IMR-90 (cell line): ENCODE measurements around the gene TXNDC16. TPM values are rescaled to one million over a fixed set of nuclear protein-coding genes. Genes with fewer than 3 reads are reported as not detected.

Source experiments
- ATAC-seq: fragments of 200-7000 bp; cut with Tn5 transposase; 2 replicates; pipeline ENCODE4 v1.9.1; 2020; ENCODE audit warnings: low read depth, mild to moderate bottlenecking, moderate library complexity
- BruUV-seq: library from RNA; stranded (reverse); fragments of 400-500 nt; replicated peaks from 2 replicates; lab custom pipeline; 2021; lab: Mats Ljungman, UMichigan
- CTCF ChIA-PET: fragments of 300-600 bp; formaldehyde crosslinking; extraction: SDS; loops from one replicate; lab custom pipeline; 2021; ENCODE audit warnings: antibody characterized with exemption; lab: Yijun Ruan, JAX
- POLR2A ChIA-PET: fragments of 300-600 bp; sonication (Branson Sonifier 250); formaldehyde crosslinking; loops from one replicate; lab custom pipeline; 2022; ENCODE audit warnings: antibody characterized with exemption; ENCODE audit not compliant: unreplicated experiment; lab: Charles Lee
- DNase-seq: peaks from one replicate; pipeline ENCODE4 v3.0.0; 2013
- H2AFZ ChIP-seq: replicated peaks from 2 replicates; pipeline ENCODE3; 2013; ENCODE audit warnings: low read length, mild to moderate bottlenecking; ENCODE audit not compliant: poor library complexity
- H2AK5ac ChIP-seq: 2 replicates; pipeline ENCODE4 v1.6.1; 2013; ENCODE audit warnings: low read depth, low read length, inconsistent platforms
- H2AK9ac ChIP-seq: replicated peaks from 2 replicates; pipeline ENCODE3; 2013; ENCODE audit warnings: mild to moderate bottlenecking, low read depth, low read length, moderate library complexity; ENCODE audit not compliant: poor library complexity
- H2BK120ac ChIP-seq: 2 replicates; pipeline ENCODE4 v1.6.1; 2013; ENCODE audit warnings: low read depth, low read length, inconsistent platforms
- H2BK15ac ChIP-seq: 3 replicates; pipeline ENCODE4 v1.6.1; 2013; ENCODE audit warnings: low read depth, low read length, inconsistent platforms
- H2BK20ac ChIP-seq: 2 replicates; pipeline ENCODE4 v1.6.1; 2013; ENCODE audit warnings: low read depth, mild to moderate bottlenecking, inconsistent platforms, low read length, moderate library complexity
- H2BK5ac ChIP-seq: 2 replicates; pipeline ENCODE4 v1.6.1; 2013; ENCODE audit warnings: mild to moderate bottlenecking, low read depth, low read length, inconsistent platforms; ENCODE audit not compliant: poor library complexity, severe bottlenecking
- H3K14ac ChIP-seq: replicated peaks from 2 replicates; pipeline ENCODE4 v1.6.1; 2013; ENCODE audit warnings: low read depth, low read length, inconsistent platforms
- H3K18ac ChIP-seq: 2 replicates; pipeline ENCODE4 v1.6.1; 2013; ENCODE audit warnings: low read depth, low read length, control low read depth
- H3K23ac ChIP-seq: 2 replicates; pipeline ENCODE4 v1.6.1; 2013; ENCODE audit warnings: low read depth, low read length, inconsistent platforms
- H3K27ac ChIP-seq: 2 replicates; pipeline ENCODE4 v1.5.1; 2013; ENCODE audit warnings: mild to moderate bottlenecking, control low read depth, low read length; ENCODE audit not compliant: insufficient read depth
- H3K27me3 ChIP-seq: 2 replicates; pipeline ENCODE4 v1.6.1; 2013; ENCODE audit warnings: low read length; ENCODE audit not compliant: control insufficient read depth, insufficient read depth
- H3K36me3 ChIP-seq: 2 replicates; pipeline ENCODE4 v1.6.1; 2013; ENCODE audit warnings: low read length, mixed read lengths; ENCODE audit not compliant: control insufficient read depth, insufficient read depth
- H3K4ac ChIP-seq: 2 replicates; pipeline ENCODE4 v1.6.1; 2013; ENCODE audit warnings: low read depth, low read length, inconsistent platforms
- H3K4me1 ChIP-seq: 2 replicates; pipeline ENCODE4 v1.6.1; 2013; ENCODE audit warnings: low read length, mixed read lengths; ENCODE audit not compliant: control insufficient read depth, insufficient read depth
- H3K4me2 ChIP-seq: 2 replicates; pipeline ENCODE4 v1.6.1; 2013; ENCODE audit warnings: low read depth, mild to moderate bottlenecking, control low read depth, low read length, moderate library complexity
- H3K4me3 ChIP-seq: 2 replicates; pipeline ENCODE4 v1.5.1; 2013; ENCODE audit warnings: low read depth, mild to moderate bottlenecking, control low read depth, low read length, moderate library complexity; ENCODE audit not compliant: insufficient read depth
- H3K56ac ChIP-seq: 2 replicates; pipeline ENCODE4 v1.6.1; 2013; ENCODE audit warnings: low read length, inconsistent platforms; ENCODE audit not compliant: insufficient read depth; ENCODE audit errors: extremely low read depth
- H3K79me1 ChIP-seq, 2 experiments: 2 replicates each; pipeline ENCODE4 v1.6.1; 2013; ENCODE audit warnings: low read length in 2 of 2, inconsistent platforms in 1 of 2, low read depth in 1 of 2
- H3K9ac ChIP-seq: 2 replicates; pipeline ENCODE4 v1.6.1; 2013; ENCODE audit warnings: low read depth, low read length, control low read depth
- H3K9me1 ChIP-seq: 2 replicates; pipeline ENCODE4 v1.6.1; 2013; ENCODE audit warnings: low read length, inconsistent platforms; ENCODE audit not compliant: insufficient read depth
- H3K9me3 ChIP-seq: 2 replicates; pipeline ENCODE4 v1.6.1; 2013; ENCODE audit warnings: low read length; ENCODE audit not compliant: control insufficient read depth, insufficient read depth
- H4K20me1 ChIP-seq: 2 replicates; pipeline ENCODE4 v1.6.1; 2013; ENCODE audit warnings: low read length, inconsistent platforms; ENCODE audit not compliant: insufficient read depth
- H4K5ac ChIP-seq: 2 replicates; pipeline ENCODE4 v1.6.1; 2013; ENCODE audit warnings: mild to moderate bottlenecking, low read depth, low read length, control low read depth
- H4K8ac ChIP-seq, 2 experiments: 2 replicates each; pipeline ENCODE4 v1.6.1; 2013; ENCODE audit warnings: low read depth in 2 of 2, low read length in 2 of 2, control low read depth in 1 of 2, inconsistent platforms in 1 of 2
- H4K91ac ChIP-seq: 2 replicates; pipeline ENCODE4 v1.6.1; 2013; ENCODE audit warnings: low read depth, low read length, inconsistent platforms; ENCODE audit not compliant: insufficient read depth
- BHLHE40 ChIP-seq: fragments of 150-350 bp; IDR thresholded peaks from 2 replicates; pipeline ENCODE4 v1.6.1; 2016; ENCODE audit warnings: mild to moderate bottlenecking, low read depth, low read length
- CEBPB ChIP-seq: IDR thresholded peaks from 2 replicates; pipeline ENCODE4 v1.6.1; 2012; ENCODE audit warnings: low read depth, low read length, improper control_type of control experiment
- CHD1 ChIP-seq: IDR thresholded peaks from 2 replicates; pipeline ENCODE4 v1.6.1; 2012; ENCODE audit warnings: low read depth, low read length, improper control_type of control experiment
- FOS ChIP-seq: fragments of 150-350 bp; IDR thresholded peaks from 2 replicates; pipeline ENCODE4 v1.6.1; 2016; ENCODE audit warnings: low read depth, low read length
- MAFK ChIP-seq: IDR thresholded peaks from 2 replicates; pipeline ENCODE4 v1.6.1; 2012; ENCODE audit warnings: low read depth, low read length, improper control_type of control experiment
- MAZ ChIP-seq: IDR thresholded peaks from 2 replicates; pipeline ENCODE4 v1.6.1; 2012; ENCODE audit warnings: low read depth, mild to moderate bottlenecking, low read length, improper control_type of control experiment, moderate library complexity, borderline replicate concordance
- MXI1 ChIP-seq: IDR thresholded peaks from 2 replicates; pipeline ENCODE4 v1.6.1; 2012; ENCODE audit warnings: low read depth, mild to moderate bottlenecking, low read length, moderate library complexity, borderline replicate concordance
- NFE2L2 ChIP-seq: fragments of 150-350 bp; IDR thresholded peaks from 2 replicates; pipeline ENCODE4 v1.6.1; 2016; ENCODE audit warnings: low read depth, mild to moderate bottlenecking, low read length
- POLR2A ChIP-seq: IDR thresholded peaks from 2 replicates; pipeline ENCODE4 v1.6.1; 2012; ENCODE audit warnings: mild to moderate bottlenecking, low read depth, low read length
- RAD21 ChIP-seq: IDR thresholded peaks from 2 replicates; pipeline ENCODE4 v1.6.1; 2012; ENCODE audit warnings: low read length, improper control_type of control experiment
- RCOR1 ChIP-seq: IDR thresholded peaks from 2 replicates; pipeline ENCODE4 v1.6.1; 2012; ENCODE audit warnings: mild to moderate bottlenecking, low read length, improper control_type of control experiment; ENCODE audit not compliant: insufficient replicate concordance
- RFX5 ChIP-seq: IDR thresholded peaks from 2 replicates; pipeline ENCODE4 v1.8.0; 2012; ENCODE audit warnings: low read depth, mild to moderate bottlenecking, low read length, moderate library complexity
- SMC3 ChIP-seq: fragments of 150-350 bp; IDR thresholded peaks from 2 replicates; pipeline ENCODE4 v1.6.1; 2016; ENCODE audit warnings: low read depth, mild to moderate bottlenecking, antibody characterized with exemption, low read length, moderate library complexity
- WGBS, 2 experiments: methylation state at CpG; one replicate each; pipeline versions ENCODE4 v1.1.5 to v1.1.7; 2013; ENCODE audit warnings: missing lambda C conversion rate in 2 of 2; ENCODE audit not compliant: insufficient read length in 1 of 2; ENCODE audit errors: extremely low coverage in 2 of 2; 5-methylcytosine and 5-hydroxymethylcytosine counted together
- dilution Hi-C: fragments of 300-500 bp; cut with HindIII; formaldehyde crosslinking; loops from one replicate; pipeline ENCODE4 v1.14.3; 2018; ENCODE audit warnings: low sequenced_read_pairs; ENCODE audit not compliant: unreplicated experiment
- in situ Hi-C: fragments of 300-500 bp; cut with MboI; formaldehyde crosslinking; loops from 3 replicates; pipeline ENCODE4 v1.14.3; 2019; ENCODE audit warnings: low sequenced_read_pairs, inconsistent platforms, mixed read lengths
- intact Hi-C: fragments of 100-400 bp; cut with micrococcal nuclease; formaldehyde crosslinking; loops from 2 replicates; pipeline ENCODE4 v1.10.0; 2022
- polyA plus RNA-seq, 3 experiments: library from polyadenylated mRNA; depleted of rRNA; stranded (reverse); fragments of >200 nt; gene quantifications; 2 replicates each; pipeline ENCODE4 v1.2.3, GENCODE V29; 2012; ENCODE audit warnings: low replicate concordance in 1 of 3
- total RNA-seq: library from RNA; depleted of rRNA; stranded (reverse); fragments of >200 nt; gene quantifications from 2 replicates; pipeline ENCODE4 v1.2.3, GENCODE V29; 2012
- TF ChIP-seq, protein P1 (sequence below): fragments of 150-350 bp; IDR thresholded peaks from 2 replicates; pipeline ENCODE4 v1.6.1; 2017; ENCODE audit warnings: mild to moderate bottlenecking, antibody characterized with exemption, low read length, low read depth
- TF ChIP-seq, protein P2 (sequence below): conservative IDR thresholded peaks from 2 replicates; pipeline ENCODE4 v1.5.1; 2012; ENCODE audit warnings: mild to moderate bottlenecking, low read depth, low read length, improper control_type of control experiment
- TF ChIP-seq, protein P3 (sequence below): fragments of 150-350 bp; IDR thresholded peaks from 2 replicates; pipeline ENCODE4 v1.6.1; 2016; ENCODE audit warnings: low read depth, mild to moderate bottlenecking, low read length, moderate library complexity, borderline replicate concordance

The TXNDC16 gene
- total and polyA plus RNA-seq, 2 of the 4 experiments (the other 2 are of a cell fraction) = 1.4 TPM

DNA sequence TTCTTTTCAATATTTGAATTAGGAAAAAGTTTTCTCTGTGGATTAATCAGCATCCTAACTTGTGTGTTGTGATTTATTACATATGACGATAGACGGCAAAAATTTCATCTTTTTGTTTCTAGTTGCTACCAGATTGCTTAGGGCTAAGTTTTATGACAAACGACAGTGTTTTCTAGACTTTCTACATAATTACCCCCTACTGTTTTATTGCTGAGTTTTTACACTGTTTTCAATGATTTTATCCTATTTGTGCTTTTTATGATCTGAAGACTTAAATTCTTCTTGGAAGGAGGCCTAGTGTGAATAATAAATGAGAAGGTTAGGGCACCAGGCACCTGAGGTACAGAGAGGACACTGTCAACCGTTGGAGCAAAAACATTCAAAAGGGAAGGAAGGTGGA lies 88.1 kb downstream of the TXNDC16 start:
- H2AK9ac ChIP-seq = no peak overlapping the region
- no peak overlapping the region for H3K27ac ChIP-seq
- dilution Hi-C loops (no loop called here), intact Hi-C loops (no loop called here), in situ Hi-C loops (no loop called here)
- no peak overlapping the region for H2AK5ac ChIP-seq
- H3K27me3 ChIP-seq = no peaks in the 10 kb centered on the region
- no peak overlapping the region for H4K91ac ChIP-seq
- ATAC-seq = no peak
- H4K8ac ChIP-seq = no peak overlapping the region
- H3K4ac ChIP-seq = no peak overlapping the region
- H3K9ac ChIP-seq = no peak overlapping the region
- no peak overlapping the region for H4K5ac ChIP-seq
- no peaks in the 10 kb centered on the region for H3K36me3 ChIP-seq
- no peak overlapping the region for H3K4me3 ChIP-seq
- H2BK120ac ChIP-seq = no peak overlapping the region
- H4K20me1 ChIP-seq = no peaks in the 10 kb centered on the region
- no peaks in the 10 kb centered on the region for H3K79me1 ChIP-seq
- WGBS, 2 experiments = no CpG with 5 or more reads among the region's 4 CpGs
- CTCF ChIA-PET = no interaction called here
- no peak overlapping the region for H3K14ac ChIP-seq
- TF ChIP-seq FOS = no peak
- no peak for TF ChIP-seq MXI1
- no peak for TF ChIP-seq BHLHE40
- TF ChIP-seq NFE2L2 = no peak
- TF ChIP-seq MAZ = no peak
- TF ChIP-seq, protein P1, sequence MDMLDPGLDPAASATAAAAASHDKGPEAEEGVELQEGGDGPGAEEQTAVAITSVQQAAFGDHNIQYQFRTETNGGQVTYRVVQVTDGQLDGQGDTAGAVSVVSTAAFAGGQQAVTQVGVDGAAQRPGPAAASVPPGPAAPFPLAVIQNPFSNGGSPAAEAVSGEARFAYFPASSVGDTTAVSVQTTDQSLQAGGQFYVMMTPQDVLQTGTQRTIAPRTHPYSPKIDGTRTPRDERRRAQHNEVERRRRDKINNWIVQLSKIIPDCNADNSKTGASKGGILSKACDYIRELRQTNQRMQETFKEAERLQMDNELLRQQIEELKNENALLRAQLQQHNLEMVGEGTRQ = no peak
- TF ChIP-seq RCOR1 = no peak
- TF ChIP-seq RAD21 = no peak
- TF ChIP-seq, protein P2, sequence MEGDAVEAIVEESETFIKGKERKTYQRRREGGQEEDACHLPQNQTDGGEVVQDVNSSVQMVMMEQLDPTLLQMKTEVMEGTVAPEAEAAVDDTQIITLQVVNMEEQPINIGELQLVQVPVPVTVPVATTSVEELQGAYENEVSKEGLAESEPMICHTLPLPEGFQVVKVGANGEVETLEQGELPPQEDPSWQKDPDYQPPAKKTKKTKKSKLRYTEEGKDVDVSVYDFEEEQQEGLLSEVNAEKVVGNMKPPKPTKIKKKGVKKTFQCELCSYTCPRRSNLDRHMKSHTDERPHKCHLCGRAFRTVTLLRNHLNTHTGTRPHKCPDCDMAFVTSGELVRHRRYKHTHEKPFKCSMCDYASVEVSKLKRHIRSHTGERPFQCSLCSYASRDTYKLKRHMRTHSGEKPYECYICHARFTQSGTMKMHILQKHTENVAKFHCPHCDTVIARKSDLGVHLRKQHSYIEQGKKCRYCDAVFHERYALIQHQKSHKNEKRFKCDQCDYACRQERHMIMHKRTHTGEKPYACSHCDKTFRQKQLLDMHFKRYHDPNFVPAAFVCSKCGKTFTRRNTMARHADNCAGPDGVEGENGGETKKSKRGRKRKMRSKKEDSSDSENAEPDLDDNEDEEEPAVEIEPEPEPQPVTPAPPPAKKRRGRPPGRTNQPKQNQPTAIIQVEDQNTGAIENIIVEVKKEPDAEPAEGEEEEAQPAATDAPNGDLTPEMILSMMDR = no peak
- TF ChIP-seq SMC3 = no peak
- no peak for TF ChIP-seq POLR2A
- no peak for TF ChIP-seq CEBPB
- no peak for TF ChIP-seq CHD1
- TF ChIP-seq, protein P3, sequence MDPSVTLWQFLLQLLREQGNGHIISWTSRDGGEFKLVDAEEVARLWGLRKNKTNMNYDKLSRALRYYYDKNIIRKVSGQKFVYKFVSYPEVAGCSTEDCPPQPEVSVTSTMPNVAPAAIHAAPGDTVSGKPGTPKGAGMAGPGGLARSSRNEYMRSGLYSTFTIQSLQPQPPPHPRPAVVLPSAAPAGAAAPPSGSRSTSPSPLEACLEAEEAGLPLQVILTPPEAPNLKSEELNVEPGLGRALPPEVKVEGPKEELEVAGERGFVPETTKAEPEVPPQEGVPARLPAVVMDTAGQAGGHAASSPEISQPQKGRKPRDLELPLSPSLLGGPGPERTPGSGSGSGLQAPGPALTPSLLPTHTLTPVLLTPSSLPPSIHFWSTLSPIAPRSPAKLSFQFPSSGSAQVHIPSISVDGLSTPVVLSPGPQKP = no peak
- no peak for TF ChIP-seq MAFK
- TF ChIP-seq RFX5 = no peak
- peaks cover 2% of the 10 kb centered on the region; the same call in 1 of the 2 replicates for H3K4me1 ChIP-seq
- no peak overlapping the region for H3K56ac ChIP-seq
- H2AFZ ChIP-seq = no peak overlapping the region
- H3K9me1 ChIP-seq = no peaks in the 10 kb centered on the region
- no peak overlapping the region for H2BK15ac ChIP-seq
- no peak for DNase-seq
- no peak overlapping the region for H3K4me2 ChIP-seq
- no TSS peak for BruUV-seq
- H2BK20ac ChIP-seq = no peak overlapping the region
- H3K9me3 ChIP-seq = peaks cover 8% of the 10 kb centered on the region
- POLR2A ChIA-PET = no interaction called here
- no peak overlapping the region for H3K23ac ChIP-seq
- H3K18ac ChIP-seq = no peak overlapping the region
- H2BK5ac ChIP-seq = no peak overlapping the region
